ENCODE results near the gene EID2B.
A peak's percentile ranks its signal among the peaks of the same experiment; 100 is the strongest.

The EID2B gene

GRCh38 chr19:39512988-39513387 lies 19.7 kb downstream of the EID2B start:
- no peaks in the 10 kb centered on the region; the same call in none of the 2 replicates for H3K27me3 ChIP-seq (replicated peaks; ENCODE audit: control insufficient read depth, insufficient read depth, low read length)
- H3K4me3 ChIP-seq (replicated peaks; ENCODE audit: low read depth, low read length): no peak overlapping the region
- no peak for TF ChIP-seq CTCF (IDR thresholded peaks at IDR 0.05; ENCODE audit: insufficient read depth, low read length, poor library complexity, severe bottlenecking)
- DNase-seq (ENCODE audit: extremely low read depth, insufficient read length): no peak
- H3K36me3 ChIP-seq (ENCODE audit: control insufficient read depth, insufficient read depth, low read length): no peaks in the 10 kb centered on the region

GRCh38 chr19:39509233-39509632 lies 23.4 kb downstream of the EID2B start:
- no peaks in the 10 kb centered on the region; the same call in 1 of the 2 replicates for H3K27me3 ChIP-seq (replicated peaks; ENCODE audit: control insufficient read depth, insufficient read depth, low read length)
- no peak overlapping the region for H3K4me3 ChIP-seq (replicated peaks; ENCODE audit: low read depth, low read length)
- no peaks in the 10 kb centered on the region for H3K36me3 ChIP-seq (ENCODE audit: control insufficient read depth, insufficient read depth, low read length)
- DNase-seq (ENCODE audit: extremely low read depth, insufficient read length): no peak
- no peak for TF ChIP-seq CTCF (IDR thresholded peaks at IDR 0.05; ENCODE audit: insufficient read depth, low read length, poor library complexity, severe bottlenecking)

GRCh38 chr19:39508629-39509028 lies 24.0 kb downstream of the EID2B start:
- Histone ChIP-seq H3K36me3 (ENCODE audit: control insufficient read depth, insufficient read depth, low read length) (no peaks in the 10 kb centered on the region), H3K27me3 (replicated peaks; ENCODE audit: control insufficient read depth, insufficient read depth, low read length) (no peaks in the 10 kb centered on the region; the same call in 1 of the 2 replicates)

GRCh38 chr19:39507715-39508364 lies 24.8 kb downstream of the EID2B start:
- Histone ChIP-seq H3K36me3 (ENCODE audit: control insufficient read depth, insufficient read depth, low read length) (no peaks in the 10 kb centered on the region), H3K27me3 (replicated peaks; ENCODE audit: control insufficient read depth, insufficient read depth, low read length) (no peaks in the 10 kb centered on the region), H3K4me3 (replicated peaks; ENCODE audit: low read depth, low read length) (peak overlapping the region; percentile 68)
- DNase-seq (ENCODE audit: extremely low read depth, insufficient read length): no peak
- TF ChIP-seq CTCF (IDR thresholded peaks at IDR 0.05; ENCODE audit: insufficient read depth, low read length, poor library complexity, severe bottlenecking): no peak

More at GRCh38 chr19:39508629-39509028, 24.0 kb downstream of the EID2B start:
- DNase-seq (ENCODE audit: extremely low read depth, insufficient read length): no peak
- TF ChIP-seq CTCF (IDR thresholded peaks at IDR 0.05; ENCODE audit: insufficient read depth, low read length, poor library complexity, severe bottlenecking): no peak
- no peak overlapping the region for H3K4me3 ChIP-seq (replicated peaks; ENCODE audit: low read depth, low read length)

- H3K36me3 ChIP-seq (ENCODE audit: control insufficient read depth, insufficient read depth, low read length): no peaks in the 10 kb centered on the region
- peak; percentile 91 for DNase-seq (ENCODE audit: extremely low read depth, insufficient read length)
- peak overlapping the region; percentile 68 for H3K4me3 ChIP-seq (replicated peaks; ENCODE audit: low read depth, low read length)
- TF ChIP-seq CTCF (IDR thresholded peaks at IDR 0.05; ENCODE audit: insufficient read depth, low read length, poor library complexity, severe bottlenecking): no peak
- no peaks in the 10 kb centered on the region for H3K27me3 ChIP-seq (replicated peaks; ENCODE audit: control insufficient read depth, insufficient read depth, low read length)
Observed at GRCh38 chr19:39506944-39507714, 25.5 kb downstream of the EID2B start.
